ENCODE results near the gene CMSS1.
"Not testable (repeated sequence)": the region's sequence is repeated elsewhere in the genome, so short reads cannot be mapped to it uniquely, and the experiment has no call there.

CMSS1 gene

GRCh38 chr3:100096286-100096685 lies 278.6 kb downstream of the CMSS1 start:
- not testable (repeated sequence) for DNase-seq

- DNase-seq, result no peak
These were observed 279.2 kb downstream of the CMSS1 start for GRCh38 chr3:100096866-100097265.

GRCh38 chr3:100097919-100098783 lies 280.5 kb downstream of the CMSS1 start:
- DNase-seq, result no peak

- DNase-seq, result no peak
These were observed 281.1 kb downstream of the CMSS1 start for GRCh38 chr3:100098784-100099070.

GRCh38 chr3:100099621-100100020 lies 282.0 kb downstream of the CMSS1 start:
- DNase-seq, result no peak

GRCh38 chr3:100100425-100100824 lies 282.8 kb downstream of the CMSS1 start:
- no peak for DNase-seq

GRCh38 chr3:100102757-100103156 lies 285.1 kb downstream of the CMSS1 start:
- no peak for DNase-seq

GRCh38 chr3:100103558-100104441 lies 286.1 kb downstream of the CMSS1 start:
- DNase-seq, result no peak

GRCh38 chr3:100104442-100104798 lies 286.8 kb downstream of the CMSS1 start:
- no peak for DNase-seq

- no peak for DNase-seq
These were observed 287.3 kb downstream of the CMSS1 start for GRCh38 chr3:100104817-100105413.

GRCh38 chr3:100105501-100105900 lies 287.8 kb downstream of the CMSS1 start:
- DNase-seq, result no peak

GRCh38 chr3:100106094-100106493 lies 288.4 kb downstream of the CMSS1 start:
- DNase-seq, result no peak

GRCh38 chr3:100106531-100107141 lies 289.0 kb downstream of the CMSS1 start:
- DNase-seq, result no peak

- no peak for DNase-seq
These were observed 289.7 kb downstream of the CMSS1 start for GRCh38 chr3:100107221-100107814.

- no peak for DNase-seq
These were observed 290.9 kb downstream of the CMSS1 start for GRCh38 chr3:100108464-100109079.

- no peak for DNase-seq
These were observed 292.5 kb downstream of the CMSS1 start for GRCh38 chr3:100110162-100110561.

- no peak for DNase-seq
These were observed 294.1 kb downstream of the CMSS1 start for GRCh38 chr3:100111728-100112127.

- no peak for DNase-seq
These were observed 296.2 kb downstream of the CMSS1 start for GRCh38 chr3:100113723-100114412.

- DNase-seq, result no peak
These were observed 296.9 kb downstream of the CMSS1 start, which contains the start of gene FILIP1L for GRCh38 chr3:100114413-100115030. Gene FILIP1L (minus strand): TSS chr3:100114501.

- no peak for DNase-seq
These were observed 299.4 kb downstream of the CMSS1 start for GRCh38 chr3:100117093-100117492.

- DNase-seq, result no peak
These were observed 302.4 kb downstream of the CMSS1 start for GRCh38 chr3:100120012-100120411.
